ENCODE data around the gene THAP5.
A peak's percentile ranks its signal among the peaks of the same experiment; 100 is the strongest.

THAP5 gene, protein sequence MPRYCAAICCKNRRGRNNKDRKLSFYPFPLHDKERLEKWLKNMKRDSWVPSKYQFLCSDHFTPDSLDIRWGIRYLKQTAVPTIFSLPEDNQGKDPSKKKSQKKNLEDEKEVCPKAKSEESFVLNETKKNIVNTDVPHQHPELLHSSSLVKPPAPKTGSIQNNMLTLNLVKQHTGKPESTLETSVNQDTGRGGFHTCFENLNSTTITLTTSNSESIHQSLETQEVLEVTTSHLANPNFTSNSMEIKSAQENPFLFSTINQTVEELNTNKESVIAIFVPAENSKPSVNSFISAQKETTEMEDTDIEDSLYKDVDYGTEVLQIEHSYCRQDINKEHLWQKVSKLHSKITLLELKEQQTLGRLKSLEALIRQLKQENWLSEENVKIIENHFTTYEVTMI

DNA sequence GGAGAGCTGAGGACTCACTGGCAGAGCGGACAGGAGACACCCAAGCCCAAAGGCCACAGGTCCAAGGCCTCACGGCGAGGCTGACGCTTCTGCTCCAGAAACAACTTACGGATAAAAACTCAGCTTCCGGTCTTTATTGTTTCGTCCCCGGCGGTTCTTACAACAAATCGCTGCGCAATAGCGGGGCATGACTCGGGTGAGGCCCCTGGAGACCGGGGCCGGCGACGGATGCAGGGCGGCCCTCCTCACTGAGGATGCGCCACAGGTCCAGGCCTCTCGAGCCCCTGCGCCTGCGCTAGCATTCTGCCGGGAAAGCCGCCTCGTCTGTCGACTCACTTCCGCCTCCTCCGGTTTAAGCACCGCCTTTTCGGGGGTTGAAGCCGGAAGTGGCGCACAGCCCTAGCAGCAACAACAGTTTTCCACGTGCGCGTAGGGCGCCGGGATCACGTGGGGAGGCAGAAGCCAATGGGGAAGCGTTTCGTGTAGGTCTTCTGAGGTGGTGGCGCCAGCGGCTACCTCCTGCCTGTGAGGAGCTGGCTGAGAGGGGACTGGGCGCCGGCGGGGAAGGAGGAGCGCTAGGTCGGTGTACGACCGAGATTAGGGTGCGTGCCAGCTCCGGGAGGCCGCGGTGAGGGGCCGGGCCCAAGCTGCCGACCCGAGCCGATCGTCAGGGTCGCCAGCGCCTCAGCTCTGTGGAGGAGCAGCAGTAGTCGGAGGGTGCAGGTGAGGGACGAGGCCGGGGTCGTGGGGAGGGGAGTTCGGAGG is at the start of gene THAP5, which contains the start of gene DNAJB9:
TSS of gene THAP5 (minus strand) at position 326 of the 765 bp plus-strand sequence. CDS start at position 189, 137 bp downstream.
TSS of gene DNAJB9 (plus strand) at position 494 of the 765 bp plus-strand sequence. CDS start 1,853 bp downstream, outside the sequence.
- peak; percentile 99 for DNase-seq (ENCODE audit: low spot score)

DNA sequence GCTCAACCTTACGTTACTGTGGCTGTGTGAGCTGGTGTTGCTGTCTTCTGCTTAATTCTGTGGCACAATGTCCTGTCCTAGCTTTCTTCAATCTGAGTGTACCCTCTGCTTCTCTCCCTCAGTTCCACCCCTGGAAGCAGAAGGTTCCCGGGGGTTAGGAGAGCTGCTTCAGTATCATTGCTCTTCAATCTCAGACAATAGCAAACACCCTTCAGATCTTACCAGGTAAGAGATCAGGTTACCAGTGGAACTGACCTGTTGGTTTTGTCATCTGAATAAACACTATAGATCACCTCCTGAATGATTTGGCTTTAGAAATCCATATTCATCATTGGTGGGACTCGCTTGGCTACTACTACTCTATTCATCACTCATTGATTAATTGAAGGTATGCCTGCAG is 48.5 kb upstream of the THAP5 start:
- no peak for DNase-seq (ENCODE audit: low spot score)

DNA sequence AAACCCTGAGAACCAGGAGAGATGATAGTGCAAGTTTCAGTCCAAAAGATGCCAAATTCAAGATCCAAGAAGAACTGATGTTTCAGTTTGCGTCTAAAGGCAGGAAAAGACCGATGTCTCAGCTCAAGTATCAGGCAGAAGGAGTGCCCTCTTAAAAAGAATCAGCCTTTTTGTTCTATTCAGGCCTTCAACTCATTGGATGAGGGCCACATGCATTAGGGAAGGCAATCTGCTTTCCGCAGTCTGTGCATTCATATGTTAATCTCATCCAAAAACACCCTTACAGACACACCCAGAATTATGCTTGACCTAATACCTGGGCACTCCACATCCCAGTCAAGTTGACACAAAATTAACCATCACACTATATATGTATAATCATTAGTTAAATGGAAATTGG is 45.4 kb upstream of the THAP5 start:
- DNase-seq (ENCODE audit: low spot score) = no peak

DNA sequence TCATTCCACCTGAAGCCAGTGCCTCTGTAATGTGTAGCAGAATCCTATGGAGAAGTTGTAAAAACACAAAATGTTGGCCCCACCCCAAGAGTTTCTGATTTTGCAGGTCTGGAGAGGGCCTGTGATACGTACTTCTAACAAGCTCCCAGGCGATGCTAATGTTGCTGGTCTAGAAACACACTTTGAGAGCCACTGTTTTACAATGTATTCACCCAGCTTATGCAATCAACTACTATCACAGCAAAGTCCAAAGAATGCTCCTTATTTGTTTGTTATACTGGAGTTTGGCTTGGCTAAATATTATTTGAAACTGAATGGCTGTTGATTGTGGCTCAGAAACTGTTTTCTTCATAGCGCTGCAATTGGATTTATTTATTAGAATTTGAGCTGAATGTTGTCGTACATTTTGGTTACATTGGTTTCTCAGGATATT is 44.5 kb upstream of the THAP5 start:
- DNase-seq (ENCODE audit: low spot score) = no peak

DNA sequence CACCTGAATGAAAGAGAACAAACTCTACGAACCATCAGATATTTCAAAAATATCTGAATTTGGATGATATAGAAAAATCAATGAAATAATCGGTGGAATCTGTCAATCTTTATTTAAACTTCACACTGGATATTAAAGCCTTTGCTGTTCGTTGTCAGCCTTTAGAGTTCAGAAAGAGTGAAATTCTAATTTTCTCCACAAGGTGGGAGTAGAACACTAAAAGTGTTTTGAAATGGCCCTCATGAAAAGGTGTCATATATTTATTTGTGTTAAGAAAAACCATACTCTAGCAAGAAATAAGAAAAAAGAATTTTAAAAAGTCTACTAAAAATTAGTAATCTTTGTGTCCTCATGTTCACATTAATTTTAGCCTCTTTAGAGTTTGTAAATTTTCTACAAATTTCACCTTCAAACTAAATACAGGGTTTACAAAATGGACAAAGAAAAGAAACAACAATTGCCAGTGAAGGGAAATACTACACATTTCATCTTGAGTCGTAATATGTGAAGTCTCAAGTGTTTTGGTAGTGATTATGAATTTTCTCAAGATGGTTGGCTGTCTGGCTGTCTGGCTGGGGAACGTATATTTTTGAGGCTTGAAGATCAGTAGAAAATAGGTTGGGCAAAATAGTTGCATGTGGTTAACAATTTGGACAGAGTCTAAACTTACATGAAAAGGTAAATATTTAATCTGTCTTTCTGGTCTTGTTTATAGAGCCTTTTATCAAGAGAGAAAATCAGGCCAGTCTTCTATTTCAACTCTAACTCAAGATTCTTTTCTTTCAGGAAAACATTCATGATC is 43.8 kb upstream of the THAP5 start:
- peak; percentile 40 for DNase-seq (ENCODE audit: low spot score)

DNA sequence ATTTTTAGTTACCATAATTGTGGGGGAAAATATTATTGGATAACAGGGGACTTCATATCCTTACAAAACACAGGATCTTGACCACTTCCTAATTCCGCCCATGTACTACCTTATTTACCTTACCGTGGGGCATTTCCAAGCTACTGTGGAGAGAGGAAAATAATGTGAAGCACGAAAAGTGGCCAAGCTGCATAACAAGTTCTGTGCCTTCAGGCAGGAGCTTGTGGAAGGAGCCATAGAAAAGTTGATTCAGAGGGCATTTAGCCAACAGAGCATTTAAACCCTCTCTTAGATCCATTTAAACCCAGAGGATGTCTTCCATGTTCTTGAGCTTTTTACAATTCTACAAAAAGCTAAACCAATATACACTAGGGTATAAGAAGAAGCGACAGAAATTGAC is 41.8 kb upstream of the THAP5 start:
- no peak for DNase-seq (ENCODE audit: low spot score)

DNA sequence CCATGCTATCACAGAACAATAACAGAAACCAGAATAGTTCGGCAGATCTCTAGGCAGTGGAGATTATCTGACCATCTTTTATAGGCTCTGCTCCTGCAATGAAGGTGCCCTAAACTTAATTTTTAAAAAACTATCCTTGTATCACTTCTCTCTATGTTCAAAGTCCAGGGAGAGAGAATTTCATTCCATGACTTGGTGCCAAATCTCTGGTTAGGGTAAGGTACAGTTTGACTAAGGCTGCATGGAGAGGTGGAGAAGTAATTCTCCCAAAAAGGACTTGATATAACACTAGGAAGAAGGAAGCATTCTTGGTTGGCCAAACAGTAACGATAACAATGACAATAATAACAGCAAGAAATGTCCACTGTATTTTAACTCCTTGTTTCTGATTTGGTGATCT is 40.1 kb upstream of the THAP5 start:
- DNase-seq (ENCODE audit: low spot score) = no peak

DNA sequence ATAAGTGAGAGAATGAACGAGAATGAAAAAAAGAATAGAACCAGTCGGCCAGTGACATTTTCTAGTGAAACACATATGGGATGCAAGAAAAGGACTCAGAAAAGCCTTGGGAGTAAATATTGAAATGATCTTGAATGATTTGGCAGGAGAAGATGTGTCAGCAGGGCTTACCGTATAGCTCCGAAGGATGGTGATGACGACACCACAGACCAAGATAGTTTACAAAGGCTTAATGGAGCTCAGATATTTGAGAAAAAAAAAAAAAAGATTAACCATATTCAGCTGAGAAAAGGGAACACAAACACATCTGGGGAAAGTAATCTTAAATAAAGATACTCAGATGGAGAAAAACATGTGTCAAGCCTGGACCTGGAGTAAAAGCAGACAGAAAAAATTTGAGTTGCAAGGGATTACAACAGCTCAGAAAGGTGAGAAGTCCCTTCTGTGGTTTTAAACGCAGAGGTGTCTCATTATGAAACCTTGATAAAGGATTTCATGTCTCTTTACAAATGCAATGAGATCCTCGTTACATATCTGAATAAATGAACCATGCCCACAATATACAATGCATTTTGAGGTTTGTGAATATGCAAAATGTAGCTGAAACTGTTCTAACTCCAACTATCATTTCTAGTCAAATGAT is 36.2 kb upstream of the THAP5 start:
- DNase-seq (ENCODE audit: low spot score) = no peak

DNA sequence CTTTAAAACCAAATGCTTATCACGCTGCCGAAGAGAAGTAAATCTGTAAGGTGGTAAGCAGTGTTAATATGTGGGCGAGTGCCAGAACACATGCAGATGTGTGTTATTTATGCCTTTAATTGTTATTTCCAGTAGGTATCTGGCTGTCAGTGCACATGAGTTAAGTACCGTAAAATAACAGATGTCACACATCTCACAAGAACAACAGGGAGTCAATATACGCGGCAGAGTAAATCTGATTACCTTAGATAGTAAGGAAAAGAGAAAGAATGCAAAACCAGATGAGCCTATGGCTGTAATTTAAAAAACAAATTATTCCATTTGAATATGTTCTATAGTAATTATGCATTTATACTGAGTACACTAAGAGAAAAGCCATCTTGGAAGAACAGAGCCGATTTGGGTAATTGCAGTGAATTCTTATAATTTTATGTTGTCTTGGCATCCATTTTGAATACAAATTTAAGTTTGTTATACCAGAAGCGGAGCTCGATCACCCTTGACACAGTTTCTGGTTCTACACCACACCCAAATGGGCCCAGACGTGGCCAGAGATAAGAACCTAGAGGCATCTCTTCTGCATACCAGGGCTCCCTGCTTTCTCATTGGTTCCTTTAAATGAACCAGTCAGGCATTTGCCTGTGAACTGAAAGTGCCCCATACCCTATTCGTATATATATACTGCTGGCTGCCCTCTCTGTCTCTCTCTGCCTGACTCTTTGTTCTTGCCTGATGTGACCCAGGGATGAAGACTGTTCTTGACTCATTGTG is 35.0 kb upstream of the THAP5 start:
- DNase-seq (ENCODE audit: low spot score) = no peak

DNA sequence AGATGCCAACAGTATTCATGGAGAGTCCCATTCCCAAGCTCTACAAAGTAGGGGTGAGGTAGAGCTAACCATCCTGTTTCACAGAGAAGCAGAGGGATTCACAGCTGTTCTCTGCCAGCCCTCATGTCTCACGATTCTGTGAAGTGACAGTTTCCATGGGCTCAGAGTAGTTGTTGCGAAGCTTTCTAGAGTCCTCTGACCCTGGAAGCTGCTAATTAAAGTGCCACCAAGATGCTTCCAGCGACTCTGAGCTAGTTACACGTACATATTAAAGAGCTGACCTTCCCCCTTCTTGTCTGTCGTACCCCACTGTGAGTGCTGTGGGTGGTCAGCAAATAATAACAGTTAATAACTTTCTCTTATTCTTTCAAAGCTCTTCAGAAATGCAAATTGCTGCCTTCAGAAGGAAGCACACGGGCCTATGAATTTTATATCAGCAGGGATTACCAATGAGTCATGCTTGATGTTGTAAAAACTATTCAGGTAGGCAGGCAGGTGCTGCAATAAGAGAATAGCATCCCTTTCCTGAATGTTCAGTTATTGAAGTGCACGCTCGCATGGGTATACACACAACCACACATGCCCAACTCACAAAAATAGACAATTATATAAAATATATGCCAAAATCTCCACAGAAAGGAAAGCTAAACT is 34.3 kb upstream of the THAP5 start:
- no peak for DNase-seq (ENCODE audit: low spot score)

DNA sequence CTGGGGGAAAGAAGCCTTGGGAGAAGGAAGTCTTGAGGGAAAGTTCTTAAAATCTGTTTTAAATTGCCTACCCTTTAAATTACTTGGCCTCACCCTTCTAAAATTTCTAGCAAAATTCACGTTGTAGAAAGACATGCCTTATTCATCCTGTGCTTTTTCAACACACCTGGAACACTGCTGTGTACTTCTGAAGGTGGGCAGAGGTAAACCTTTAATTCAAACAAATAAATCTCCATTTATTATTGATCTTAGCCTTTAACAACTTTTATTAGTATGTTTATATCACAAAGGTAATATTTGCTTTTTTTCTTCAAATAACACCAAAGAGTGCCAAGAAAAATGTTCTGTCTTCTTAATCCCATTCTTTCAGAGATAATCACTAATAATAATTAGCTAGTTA is 30.9 kb upstream of the THAP5 start:
- DNase-seq (ENCODE audit: low spot score) = no peak

DNA sequence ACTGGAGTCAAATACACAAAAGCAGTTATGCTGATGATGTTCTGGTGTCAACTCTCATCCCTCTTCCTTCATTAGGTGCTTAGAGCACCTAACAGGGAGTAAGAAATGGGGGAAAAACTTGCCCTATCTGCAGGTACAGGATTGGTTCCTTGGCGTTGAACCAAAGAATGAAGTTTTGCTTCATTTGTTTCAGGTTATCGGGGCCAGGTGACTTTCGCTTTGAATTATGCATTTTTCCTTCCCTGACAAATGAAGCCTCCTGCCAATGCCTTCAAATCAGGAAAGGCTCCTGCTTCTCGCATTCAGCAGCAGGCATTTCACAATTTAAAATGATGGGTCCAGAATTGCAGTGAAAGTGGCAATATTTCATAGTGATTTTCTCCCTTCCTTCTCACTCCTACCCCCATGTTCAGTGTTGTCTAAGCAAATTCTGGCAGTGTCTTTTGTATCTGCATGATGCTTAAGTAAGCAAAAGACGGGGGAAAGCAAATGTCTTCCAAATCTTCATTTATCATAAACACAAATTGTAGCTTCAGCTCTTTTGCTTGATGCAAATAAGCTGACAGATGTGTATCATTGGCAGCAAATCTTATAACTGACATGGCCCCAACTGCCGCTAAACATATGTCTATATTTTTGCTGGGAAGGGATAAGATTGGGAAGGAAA is 29.5 kb upstream of the THAP5 start:
- no peak for DNase-seq (ENCODE audit: low spot score)

DNA sequence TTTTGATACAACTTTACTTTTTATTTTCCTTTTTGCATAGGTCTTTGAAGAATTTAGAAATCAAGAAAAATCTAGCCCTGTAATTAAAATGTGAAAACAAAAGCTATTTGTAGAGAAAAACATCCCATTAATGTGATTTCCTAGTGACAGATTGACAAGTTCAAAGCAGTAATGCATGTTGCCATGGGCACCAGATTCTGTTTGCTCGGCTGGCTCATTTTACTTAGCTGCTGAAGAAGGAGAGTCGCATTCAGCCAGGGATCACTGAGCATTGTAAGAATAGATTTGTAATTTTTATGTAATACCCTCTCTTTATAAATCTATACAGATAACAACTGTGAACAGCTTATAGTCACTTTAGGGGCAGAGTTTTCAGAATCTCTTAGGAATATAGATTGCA is 28.6 kb upstream of the THAP5 start:
- no peak for DNase-seq (ENCODE audit: low spot score)

DNA sequence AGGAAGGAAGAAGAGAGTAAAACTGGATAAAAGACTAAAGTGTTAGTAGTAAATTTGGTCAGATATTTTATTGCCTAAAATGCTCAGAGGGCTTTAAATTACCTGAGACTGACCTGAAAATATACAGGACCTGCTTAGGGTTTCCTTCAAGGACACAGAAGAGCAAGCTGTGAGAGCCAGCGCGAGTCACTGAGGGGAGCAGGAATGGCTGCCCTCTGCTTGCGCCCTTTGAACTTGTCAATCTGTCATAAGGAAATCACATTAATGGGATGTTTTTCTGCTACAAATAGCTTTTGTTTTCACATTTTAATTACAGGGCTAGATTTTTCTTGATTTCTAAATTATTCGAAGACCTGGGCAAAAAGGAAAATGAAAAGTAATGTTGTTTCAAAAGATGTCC is 27.1 kb upstream of the THAP5 start:
- no peak for DNase-seq (ENCODE audit: low spot score)

DNA sequence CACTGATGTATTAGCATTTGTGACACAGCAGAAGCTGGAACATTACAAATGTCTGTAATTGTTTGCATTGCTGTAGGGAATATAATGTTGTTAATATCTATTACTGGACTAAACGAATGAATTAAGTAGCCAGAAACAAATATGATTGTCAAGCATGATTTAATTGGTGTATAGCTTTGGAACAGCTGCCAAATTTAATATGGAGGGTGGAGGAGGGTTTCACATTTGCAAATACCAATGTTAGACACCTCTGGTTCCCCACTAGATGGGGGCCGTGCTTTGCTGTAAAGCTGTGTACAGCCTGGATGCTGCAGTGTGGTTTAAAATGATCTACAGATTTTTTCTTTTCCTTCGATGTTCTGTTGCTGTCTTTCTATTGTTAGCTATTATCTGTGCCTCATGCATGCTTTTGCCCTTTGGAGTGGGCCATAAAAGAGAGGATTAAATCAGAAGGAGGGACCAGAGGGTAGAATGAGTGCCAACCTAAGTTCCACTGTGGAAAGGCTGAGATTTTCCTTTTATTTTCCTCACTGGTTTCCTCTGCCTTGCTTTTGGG is 23.2 kb upstream of the THAP5 start:
- DNase-seq (ENCODE audit: low spot score) = no peak

DNA sequence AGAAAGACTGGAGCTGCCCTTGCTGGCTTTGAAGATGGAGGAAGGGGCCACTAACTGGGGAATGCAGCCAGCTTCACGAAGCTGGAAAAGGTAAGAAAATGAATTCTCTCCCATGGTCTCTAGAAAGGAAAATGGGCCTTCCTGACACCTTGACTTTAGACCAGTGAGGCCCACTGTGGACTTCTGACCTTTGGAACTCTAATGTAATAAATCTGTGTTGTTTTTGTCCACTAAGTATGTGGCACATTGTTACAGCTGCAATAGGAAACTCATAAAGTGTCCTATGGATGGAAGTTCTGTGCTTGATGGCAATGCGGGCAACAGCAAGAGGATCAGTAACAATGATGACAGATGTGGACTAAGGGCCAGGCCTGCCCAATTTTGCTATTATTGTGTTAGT is 21.1 kb upstream of the THAP5 start:
- no peak for DNase-seq (ENCODE audit: low spot score)

DNA sequence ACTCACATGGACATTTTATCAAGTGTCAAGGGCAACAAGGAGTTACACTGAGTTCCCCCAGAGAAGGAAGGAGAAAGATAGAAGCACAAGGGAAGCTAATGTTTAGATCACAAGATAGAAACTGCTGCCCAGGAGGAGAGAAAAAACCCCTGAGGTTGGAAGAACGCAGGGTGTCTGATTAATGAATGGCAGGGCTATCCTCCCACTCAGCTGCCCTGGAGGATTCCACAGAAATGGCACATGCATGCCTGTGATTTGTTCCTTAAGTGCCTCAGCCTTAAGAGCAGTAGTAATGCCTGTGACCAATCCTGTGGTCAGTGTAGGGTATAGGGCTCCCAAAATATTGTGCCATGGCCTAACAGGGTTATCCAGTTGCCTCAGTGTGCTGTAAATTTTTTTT is 20.4 kb upstream of the THAP5 start:
- no peak for DNase-seq (ENCODE audit: low spot score)

DNA sequence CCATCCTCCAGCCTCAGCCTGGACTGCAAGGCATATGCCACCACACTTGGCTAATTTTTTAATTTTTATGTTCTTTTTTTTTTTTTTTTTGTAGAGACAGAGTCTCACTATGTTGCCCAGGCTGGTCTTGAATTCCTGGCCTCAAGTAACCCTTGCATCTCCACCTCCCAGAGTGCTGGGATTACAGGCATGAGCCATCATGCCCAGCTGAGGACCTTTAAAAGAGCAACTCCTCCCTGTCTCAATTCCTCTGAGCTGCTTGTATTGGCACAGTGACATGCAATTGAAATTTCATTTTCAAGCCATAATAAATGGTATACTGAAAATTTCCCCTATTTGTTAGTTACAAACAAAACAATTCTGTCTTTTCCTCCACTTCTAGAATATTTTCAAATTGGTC is 19.7 kb upstream of the THAP5 start:
- DNase-seq (ENCODE audit: low spot score) = no peak

DNA sequence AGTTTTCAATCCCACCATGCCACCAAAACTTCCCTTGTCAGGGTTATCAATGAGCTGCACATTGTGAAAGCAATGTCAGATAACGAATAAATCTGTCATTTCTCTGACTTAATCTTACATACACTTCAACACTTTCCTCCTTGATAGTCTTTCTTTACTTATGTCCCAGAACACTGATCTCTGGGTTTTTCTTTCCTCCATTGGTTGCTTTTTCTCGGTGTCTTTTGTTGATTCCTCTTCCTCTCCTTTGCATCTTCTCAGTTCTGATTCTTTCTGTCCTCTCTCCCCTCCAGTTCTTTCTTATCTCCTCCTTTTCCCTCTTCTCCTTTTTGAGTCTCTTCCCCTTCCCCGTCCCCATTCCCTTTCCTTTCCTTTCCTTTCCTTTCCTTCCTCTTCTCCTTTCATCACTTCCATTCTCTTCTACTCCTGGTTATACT is 16.8 kb upstream of the THAP5 start:
- DNase-seq (ENCODE audit: low spot score) = no peak

DNA sequence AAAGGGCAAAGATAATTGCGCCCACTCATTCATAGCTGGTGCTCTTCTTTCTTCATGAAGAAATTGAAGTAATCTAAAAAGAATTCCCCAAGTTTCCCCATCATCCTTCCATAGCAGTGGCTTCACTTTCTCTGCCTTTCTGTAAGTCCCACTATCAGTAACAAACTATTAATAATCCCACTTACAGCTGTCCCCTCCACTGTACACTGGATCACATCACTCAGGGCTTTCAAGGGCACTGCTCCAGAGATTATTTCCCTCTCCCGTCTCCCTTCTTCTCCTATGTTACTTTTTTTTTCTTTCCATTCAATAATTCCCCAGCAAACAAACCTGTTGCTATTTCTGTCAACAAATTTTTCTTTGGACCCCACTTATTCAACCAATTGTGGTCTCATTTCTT is 16.3 kb upstream of the THAP5 start:
- no peak for DNase-seq (ENCODE audit: low spot score)
